IPS-18a (cell line): ENCODE measurements around the gene S100A9.

ENCODE experiments used
- H3K27ac ChIP-seq: one replicate; pipeline ENCODE4 v1.5.1; 2013; ENCODE audit warnings: low read length
- H3K27me3 ChIP-seq: one replicate; pipeline ENCODE4 v1.6.1; 2013; ENCODE audit warnings: mild to moderate bottlenecking, low read length; ENCODE audit not compliant: control insufficient read depth, insufficient read depth
- H3K36me3 ChIP-seq: one replicate; pipeline ENCODE4 v1.6.1; 2013; ENCODE audit warnings: low read depth, low read length; ENCODE audit not compliant: control insufficient read depth
- H3K4me1 ChIP-seq: one replicate; pipeline ENCODE4 v1.6.1; 2013; ENCODE audit warnings: low read depth, low read length; ENCODE audit not compliant: control insufficient read depth
- H3K4me3 ChIP-seq: one replicate; pipeline ENCODE4 v1.5.1; 2013; ENCODE audit warnings: low read length
- H3K9ac ChIP-seq: one replicate; pipeline ENCODE4 v1.6.1; 2013; ENCODE audit warnings: mild to moderate bottlenecking, low read length, moderate library complexity
- H3K9me3 ChIP-seq: one replicate; pipeline ENCODE4 v1.6.1; 2013; ENCODE audit warnings: low read depth, low read length; ENCODE audit not compliant: control insufficient read depth

S100A9 gene

GRCh38 chr1:153336650-153337049, 21.0 kb upstream of the S100A9 start:
- Histone ChIP-seq H3K36me3 (no peaks in the 10 kb centered on the region), H3K4me1 (no peaks in the 10 kb centered on the region), H3K4me3 (no peak overlapping the region), H3K9me3 (no peaks in the 10 kb centered on the region), H3K27me3 (no peaks in the 10 kb centered on the region), H3K9ac (no peak overlapping the region), H3K27ac (no peak overlapping the region)

GRCh38 chr1:153337980-153338853, 19.4 kb upstream of the S100A9 start:
- Histone ChIP-seq H3K27me3 (no peaks in the 10 kb centered on the region), H3K36me3 (no peaks in the 10 kb centered on the region), H3K27ac (no peak overlapping the region), H3K4me3 (no peak overlapping the region), H3K9me3 (no peaks in the 10 kb centered on the region), H3K9ac (no peak overlapping the region), H3K4me1 (no peaks in the 10 kb centered on the region)

DNA sequence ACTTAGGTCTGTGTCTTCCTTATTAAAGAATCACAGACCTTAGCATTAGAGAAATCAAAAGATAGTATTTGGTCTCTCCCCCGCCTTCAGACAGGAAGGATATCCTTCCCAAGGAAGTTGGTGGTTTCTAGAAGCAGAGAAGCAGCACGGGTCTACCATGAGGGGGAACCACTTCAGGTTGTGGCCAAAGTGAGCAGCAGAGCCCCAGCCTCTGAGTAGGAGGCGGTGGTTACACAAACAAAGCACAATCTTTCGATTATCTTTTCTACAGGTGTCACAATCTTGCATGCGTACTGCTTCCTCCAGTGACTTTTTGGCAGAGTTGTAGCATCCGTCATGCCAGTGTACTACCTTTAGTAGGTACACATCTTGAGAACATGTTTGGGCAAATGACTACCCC, 17.9 kb upstream of the S100A9 start:
- Histone ChIP-seq H3K27me3 (no peaks in the 10 kb centered on the region), H3K9me3 (no peaks in the 10 kb centered on the region), H3K4me3 (no peak overlapping the region), H3K36me3 (no peaks in the 10 kb centered on the region), H3K27ac (no peak overlapping the region), H3K4me1 (no peaks in the 10 kb centered on the region), H3K9ac (no peak overlapping the region)

DNA sequence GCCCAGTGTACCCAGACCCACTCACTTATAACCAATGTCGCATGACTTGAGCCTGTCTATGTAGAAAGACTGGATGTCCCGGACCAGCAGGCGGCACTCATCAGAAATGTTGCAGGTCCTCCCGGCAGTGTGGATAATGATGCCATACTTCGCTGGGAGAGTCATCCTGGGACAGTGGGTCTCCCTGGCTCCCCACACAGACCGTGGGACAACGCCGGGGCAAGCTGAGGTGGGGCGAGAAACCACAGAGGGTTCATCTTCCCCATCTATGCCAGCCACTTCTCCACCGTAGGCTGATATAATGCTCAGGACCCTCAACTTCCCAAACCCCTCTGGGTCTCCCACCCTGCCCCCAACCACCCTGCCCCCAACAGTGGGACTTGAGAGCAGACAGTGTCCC, 17.3 kb upstream of the S100A9 start:
- Histone ChIP-seq H3K27ac (no peak overlapping the region), H3K36me3 (no peaks in the 10 kb centered on the region), H3K4me1 (no peaks in the 10 kb centered on the region), H3K4me3 (no peak overlapping the region), H3K27me3 (no peaks in the 10 kb centered on the region), H3K9ac (no peak overlapping the region), H3K9me3 (no peaks in the 10 kb centered on the region)

- H3K4me3 ChIP-seq, result no peak overlapping the region
- no peak overlapping the region for H3K27ac ChIP-seq
- no peaks in the 10 kb centered on the region for H3K27me3 ChIP-seq
- H3K4me1 ChIP-seq, result no peaks in the 10 kb centered on the region
- no peaks in the 10 kb centered on the region for H3K36me3 ChIP-seq
- H3K9ac ChIP-seq, result no peak overlapping the region
- H3K9me3 ChIP-seq, result no peaks in the 10 kb centered on the region
These were observed 16.2 kb upstream of the S100A9 start for GRCh38 chr1:153341431-153341934.

- Histone ChIP-seq H3K4me1 (no peaks in the 10 kb centered on the region), H3K36me3 (no peaks in the 10 kb centered on the region), H3K27me3 (no peaks in the 10 kb centered on the region), H3K9ac (no peak overlapping the region), H3K27ac (no peak overlapping the region), H3K4me3 (no peak overlapping the region), H3K9me3 (no peaks in the 10 kb centered on the region)
These were observed 15.5 kb upstream of the S100A9 start for GRCh38 chr1:153342178-153342577.

DNA sequence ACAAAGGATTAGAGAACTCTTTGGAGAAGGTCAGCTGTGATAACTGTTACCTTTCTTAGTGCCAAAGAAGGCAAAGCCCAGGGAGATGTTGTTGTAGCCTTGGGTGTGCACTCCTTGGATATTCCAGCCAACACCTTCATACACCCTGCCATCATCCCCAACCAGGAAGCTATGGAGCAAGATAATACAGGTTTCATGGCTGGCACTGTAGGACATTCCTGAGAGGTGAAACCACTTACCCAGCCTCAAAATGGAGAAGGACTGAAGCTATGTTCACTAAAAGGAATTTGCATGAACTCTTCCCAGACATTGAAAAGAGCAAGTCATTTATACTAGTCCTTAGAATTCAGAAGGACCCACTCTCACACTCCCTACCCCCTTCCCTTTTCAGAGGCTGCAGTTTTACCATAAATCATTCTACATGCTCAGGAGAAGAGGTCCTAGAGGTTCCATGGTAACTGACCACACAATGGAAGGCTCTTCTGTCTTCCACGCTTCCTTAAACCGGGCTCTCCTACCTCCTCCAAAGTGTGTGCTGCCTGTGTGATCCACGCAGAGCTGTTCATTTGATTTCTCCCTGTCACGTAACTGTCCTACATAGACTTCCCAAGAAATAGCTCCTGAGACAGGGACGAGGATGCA, 14.5 kb upstream of the S100A9 start:
- Histone ChIP-seq H3K9ac (no peak overlapping the region), H3K4me1 (no peaks in the 10 kb centered on the region), H3K36me3 (no peaks in the 10 kb centered on the region), H3K4me3 (no peak overlapping the region), H3K27me3 (no peaks in the 10 kb centered on the region), H3K9me3 (no peaks in the 10 kb centered on the region), H3K27ac (no peak overlapping the region)

- Histone ChIP-seq H3K9ac (no peak overlapping the region), H3K4me1 (no peaks in the 10 kb centered on the region), H3K4me3 (no peak overlapping the region), H3K9me3 (no peaks in the 10 kb centered on the region), H3K27ac (no peak overlapping the region), H3K36me3 (no peaks in the 10 kb centered on the region), H3K27me3 (no peaks in the 10 kb centered on the region)
These were observed 13.6 kb upstream of the S100A9 start for GRCh38 chr1:153343811-153344717.

GRCh38 chr1:153344718-153345025, 13.0 kb upstream of the S100A9 start:
- H3K9me3 ChIP-seq, result no peaks in the 10 kb centered on the region
- no peaks in the 10 kb centered on the region for H3K36me3 ChIP-seq
- H3K4me3 ChIP-seq, result no peak overlapping the region
- H3K9ac ChIP-seq, result no peak overlapping the region
- H3K27ac ChIP-seq, result no peak overlapping the region
- no peaks in the 10 kb centered on the region for H3K4me1 ChIP-seq
- H3K27me3 ChIP-seq, result no peaks in the 10 kb centered on the region

- Histone ChIP-seq H3K9ac (no peak overlapping the region), H3K4me1 (no peaks in the 10 kb centered on the region), H3K4me3 (no peak overlapping the region), H3K36me3 (no peaks in the 10 kb centered on the region), H3K27me3 (no peaks in the 10 kb centered on the region), H3K27ac (no peak overlapping the region), H3K9me3 (no peaks in the 10 kb centered on the region)
These were observed 12.2 kb upstream of the S100A9 start for GRCh38 chr1:153345187-153346076.
